Measurements from ENCODE around the gene TBCD.

TBCD gene

DNA sequence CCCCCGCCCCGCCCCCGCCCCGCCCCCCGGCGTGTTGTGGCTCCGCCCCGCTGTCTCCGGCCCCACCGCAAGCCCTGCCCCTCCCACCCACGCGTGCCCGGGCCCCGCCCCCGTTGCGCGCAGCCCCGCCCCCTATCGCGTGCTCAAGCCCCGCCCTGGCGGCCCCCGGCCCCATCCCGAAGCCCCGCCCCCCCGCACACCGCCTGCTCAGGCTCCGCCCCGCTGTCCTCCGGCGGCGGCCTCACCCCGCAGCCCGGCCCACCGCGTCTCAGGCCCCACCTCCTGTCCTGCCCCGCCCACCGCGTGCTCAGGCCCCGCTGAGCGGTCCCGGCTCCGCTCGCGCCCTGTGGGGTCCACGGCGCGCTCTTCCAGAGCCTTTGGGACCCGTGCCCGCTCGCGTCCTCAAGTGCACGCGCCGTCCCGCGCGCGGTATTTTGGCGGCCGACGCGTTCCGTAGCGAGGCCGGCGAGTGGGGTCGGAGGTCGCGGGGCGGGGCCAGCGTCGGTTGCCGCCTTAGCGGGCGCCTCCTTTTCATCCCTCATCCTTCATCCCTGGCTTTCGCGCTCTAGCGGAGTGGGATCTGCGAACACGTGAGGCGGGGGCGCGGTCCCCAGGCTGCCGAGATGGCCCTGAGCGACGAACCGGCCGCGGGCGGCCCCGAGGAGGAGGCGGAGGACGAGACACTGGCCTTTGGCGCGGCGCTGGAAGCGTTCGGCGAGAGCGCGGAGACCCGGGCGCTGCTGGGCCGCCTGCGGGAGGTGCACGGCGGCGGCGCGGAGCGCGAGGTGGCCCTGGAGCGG, at the start of gene TBCD:
Gene TBCD (plus strand): TSS at position 495 of the 800 bp plus-strand sequence. CDS start 129 bp downstream, at position 624.
- no peak for FAIRE-seq

DNA sequence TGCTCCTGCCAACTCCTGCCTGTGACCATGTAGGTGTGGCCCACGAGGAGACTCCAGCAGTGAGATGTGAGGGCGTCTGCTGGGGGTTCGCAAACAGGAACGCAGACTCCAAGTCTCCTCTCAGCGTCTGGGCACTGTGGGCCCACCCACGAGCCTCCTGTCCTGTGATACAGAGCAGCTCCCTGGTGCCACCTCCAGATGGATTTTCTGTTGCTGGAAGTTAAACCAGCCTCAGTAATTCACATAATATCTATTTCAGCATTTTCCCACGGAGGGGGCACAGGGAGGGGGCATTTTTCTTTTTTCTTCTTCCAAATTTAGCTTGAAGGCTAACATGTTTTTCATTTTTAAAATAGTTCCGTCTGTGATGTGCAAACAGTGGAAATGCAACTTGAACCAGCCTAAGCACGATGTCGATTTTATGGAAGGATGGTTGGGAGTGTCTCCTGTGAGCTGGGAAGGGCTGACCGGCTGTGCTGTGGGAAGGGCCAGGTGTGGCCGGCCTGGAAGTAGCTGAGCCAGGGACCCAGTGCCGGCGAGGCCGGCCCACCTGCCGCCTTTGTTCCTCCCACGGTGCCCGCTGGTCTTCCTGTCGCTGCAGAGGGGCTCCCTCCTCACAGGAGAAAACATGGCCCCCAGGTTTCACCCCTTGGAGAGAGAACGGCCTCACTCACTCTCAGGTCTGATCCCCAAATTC, 49.5 kb upstream of the TBCD start:
- no peak for FAIRE-seq

DNA sequence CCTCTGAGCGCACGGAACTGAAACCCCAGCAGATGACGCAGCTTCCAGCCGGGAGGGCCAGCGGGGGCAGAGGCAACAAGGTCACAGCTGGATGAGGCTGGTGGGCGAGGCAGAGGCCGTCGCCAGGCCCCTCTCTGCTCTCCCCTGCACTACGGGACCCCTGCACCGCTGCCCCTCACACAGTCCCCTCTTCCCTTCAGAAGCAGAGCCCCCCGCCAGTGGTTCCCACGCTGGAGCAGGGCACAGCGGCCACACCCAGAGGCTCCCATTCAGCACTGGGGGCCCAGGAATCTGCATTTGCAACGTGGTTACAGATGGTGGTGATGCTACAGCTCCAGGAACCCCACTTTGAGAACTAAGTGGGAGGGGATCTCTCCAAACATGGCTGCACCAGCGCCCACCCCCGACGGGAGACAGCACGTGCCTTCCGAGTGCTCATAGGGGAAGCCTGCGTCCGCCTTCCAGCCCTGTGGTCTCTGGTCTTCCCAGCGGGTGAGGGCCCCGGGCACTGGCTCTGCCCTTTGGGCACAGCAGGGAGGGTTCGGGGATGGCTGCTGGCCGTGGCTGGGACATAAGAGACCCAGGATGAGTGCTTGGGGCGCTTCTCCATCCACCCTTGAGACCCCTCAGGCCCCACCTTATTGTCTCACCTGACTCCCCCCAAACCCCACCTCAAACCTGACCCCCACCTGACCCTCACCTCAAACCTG, 48.7 kb upstream of the TBCD start:
- FAIRE-seq = no peak

DNA sequence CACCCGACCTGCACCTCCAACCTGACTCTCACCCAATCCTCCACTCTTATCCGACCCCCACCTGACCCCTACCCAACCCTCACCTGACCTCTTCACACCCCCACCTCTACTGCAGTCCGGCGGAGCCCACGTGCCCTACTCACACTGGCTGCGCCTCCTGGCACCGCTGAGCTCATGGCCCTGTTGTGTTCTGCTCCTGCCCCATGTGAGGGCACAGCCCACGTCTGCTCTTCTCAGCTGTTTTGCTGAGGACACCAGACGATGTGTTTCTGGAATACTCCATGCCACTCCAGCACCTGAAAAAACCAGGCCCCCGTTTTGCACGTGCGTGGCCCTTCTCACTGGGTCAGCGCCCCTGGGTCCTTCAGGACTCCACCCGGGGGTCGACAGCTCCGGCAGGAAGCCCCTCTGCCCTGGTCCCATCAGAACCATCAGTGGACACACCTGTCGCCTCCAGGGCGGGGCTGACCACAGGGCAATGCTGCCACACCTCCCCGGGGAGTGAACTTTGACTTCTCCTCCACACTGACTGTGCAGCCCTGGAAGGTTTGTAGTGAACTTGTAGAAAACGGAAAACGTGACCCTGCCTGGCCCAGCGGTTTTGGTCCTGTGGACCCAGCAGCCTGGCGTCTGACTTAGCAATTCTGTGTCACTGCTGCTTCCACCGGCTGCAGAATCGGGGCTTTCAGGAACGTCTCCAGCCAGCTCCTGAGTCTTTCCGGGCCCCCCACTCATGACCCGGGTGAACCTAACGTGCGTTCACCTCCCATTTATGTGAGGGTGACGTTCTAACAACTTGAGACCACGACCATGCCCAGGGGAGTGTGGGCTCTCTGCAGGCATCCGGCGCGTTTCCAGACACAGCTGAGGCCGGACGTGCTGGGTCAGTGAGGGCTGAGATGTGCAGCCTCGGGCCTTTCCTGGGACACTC, 47.7 kb upstream of the TBCD start:
- FAIRE-seq = no peak

DNA sequence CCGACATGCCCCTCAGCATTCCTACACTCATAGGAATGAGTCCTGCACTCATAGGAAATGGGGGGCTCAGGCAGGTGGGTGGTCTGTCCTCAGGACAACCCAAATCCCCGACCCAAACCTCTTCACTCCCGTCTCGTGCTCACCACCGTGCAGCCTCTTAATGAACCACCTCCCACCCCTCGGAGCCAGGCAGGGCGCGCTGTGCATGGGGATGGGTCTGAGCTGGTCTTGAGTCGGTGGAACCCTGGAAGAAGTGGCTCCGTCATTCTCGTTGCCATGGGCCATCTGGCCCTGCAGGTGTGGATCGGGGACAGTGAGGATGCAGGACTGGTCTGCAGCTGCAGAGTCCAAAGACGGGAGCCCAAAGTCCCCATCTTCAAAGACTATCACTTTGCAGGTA, 47.0 kb upstream of the TBCD start:
- no peak for FAIRE-seq

DNA sequence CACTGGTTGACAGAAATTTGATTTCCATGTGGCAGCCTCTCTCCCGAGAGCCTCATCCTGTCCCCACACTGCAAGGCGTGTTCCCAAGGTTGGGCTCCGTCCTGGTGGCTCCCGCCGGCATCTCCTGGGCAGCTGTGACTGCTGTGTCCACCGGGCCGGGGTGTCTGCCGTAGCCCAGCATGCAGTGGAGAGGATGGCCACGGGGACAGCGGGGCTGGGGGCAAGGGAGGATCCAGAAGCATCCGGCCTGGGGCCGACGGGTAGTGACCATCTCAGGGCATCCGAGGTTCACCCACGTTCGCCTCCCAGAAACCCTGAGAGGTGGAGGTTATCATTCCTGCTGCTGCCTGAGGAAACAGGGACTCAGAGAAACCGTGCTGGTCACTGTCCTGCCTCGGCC, 46.1 kb upstream of the TBCD start:
- no peak for FAIRE-seq

DNA sequence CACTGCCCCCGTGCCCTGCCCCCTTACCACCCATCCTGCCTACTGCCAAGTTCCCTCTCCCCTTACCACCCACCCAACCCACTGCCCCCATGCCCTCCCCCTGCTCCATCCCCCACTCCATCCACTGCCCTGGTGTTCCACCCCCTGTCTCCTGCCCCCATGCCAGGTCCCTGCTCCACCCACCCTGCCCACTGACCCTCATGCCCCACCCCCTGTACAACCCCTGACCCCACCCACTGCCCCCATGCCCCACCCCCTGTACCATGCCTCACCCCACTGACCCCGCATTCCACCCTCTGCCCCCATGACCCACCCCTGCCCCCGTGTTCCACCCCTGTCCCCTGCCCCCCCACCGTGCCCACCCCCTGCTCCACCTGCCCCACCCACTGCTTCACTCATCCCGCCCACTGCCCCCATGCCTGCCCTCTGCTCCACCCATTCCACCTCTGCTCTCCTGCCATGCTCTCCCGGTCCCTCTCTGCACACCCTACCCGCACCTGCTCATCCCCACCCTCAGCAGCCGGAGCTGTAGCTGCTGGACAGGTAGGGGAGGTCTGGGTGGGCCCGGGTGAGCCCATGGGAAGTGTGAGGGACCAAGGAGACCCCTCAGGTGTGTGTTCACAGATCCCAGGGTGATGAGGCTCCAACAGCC, 42.7 kb upstream of the TBCD start:
- no peak for FAIRE-seq

DNA sequence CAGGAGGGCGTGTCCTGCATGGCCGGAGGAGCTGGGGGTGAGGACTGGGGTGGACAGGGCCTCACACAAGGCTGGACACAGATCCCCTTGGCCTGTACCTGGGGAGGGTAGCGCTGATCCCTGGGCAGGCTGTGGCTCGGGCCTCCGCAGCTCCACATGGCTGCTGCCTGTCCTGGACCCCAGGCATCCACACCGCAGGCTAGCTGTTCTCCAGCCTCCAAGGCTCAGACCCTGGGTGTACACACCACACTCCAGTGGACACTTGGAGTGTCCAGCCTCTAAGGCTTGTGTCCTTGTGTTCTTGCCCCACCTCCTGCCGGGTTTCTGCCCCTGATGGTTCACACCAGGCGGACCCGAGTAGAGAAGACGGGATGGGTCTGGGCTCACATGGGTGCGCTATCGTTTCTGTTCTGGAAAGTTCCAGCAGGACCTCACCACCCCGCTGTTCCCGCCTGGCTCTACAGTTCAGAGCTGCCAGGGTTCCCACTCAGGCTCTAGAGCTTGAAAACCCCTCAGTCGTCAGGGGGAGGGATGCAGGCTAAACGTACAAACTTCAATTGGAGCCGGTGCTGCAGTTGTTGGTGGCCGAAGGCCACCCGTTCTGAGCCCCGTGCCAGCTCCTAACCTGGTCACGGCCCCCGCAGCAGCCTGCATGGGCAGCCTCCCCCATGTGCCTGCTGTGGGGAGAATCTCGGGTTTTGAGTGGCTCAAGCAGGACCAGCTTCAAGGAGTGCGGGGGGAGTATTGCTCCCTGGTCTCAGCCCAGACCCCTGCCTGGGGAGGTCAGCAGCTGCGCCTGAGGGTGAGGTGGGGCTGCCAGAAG, 42.0 kb upstream of the TBCD start:
- FAIRE-seq = no peak

DNA sequence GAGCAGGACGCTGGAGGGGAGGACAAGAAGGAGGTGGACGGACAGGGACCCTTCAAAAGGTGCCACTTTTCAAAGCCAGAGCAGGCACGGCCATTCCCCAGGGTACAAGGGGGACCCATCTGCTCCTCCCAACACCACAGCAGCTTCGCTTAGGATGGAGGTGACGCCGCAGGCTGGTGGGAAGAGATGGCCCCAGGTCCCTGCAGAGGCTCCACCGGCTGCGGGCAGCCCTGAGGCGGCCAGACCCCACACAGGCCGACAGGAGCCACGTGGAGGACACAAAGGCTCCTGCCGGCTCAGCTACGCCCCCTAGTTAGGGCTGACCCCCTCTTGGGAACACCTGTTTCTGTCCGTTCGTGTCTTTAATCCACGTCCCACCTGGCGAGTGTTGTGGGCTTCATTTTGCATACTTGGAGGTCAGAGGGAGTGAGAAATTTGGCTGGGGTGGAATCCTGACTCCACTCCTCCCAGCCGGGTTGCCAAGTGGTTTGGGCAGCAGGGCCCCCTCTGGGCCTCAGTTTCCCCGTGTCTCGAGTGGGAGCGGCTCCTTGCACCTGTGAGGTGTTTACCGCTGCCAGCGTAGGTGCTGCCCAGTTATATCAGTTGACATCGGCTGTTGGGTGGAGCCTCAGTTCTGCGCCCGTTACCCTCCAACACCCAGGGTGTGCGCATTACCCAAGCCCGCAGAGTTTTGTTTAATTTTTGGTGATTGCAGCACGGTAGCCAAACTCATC, 41.2 kb upstream of the TBCD start:
- no peak for FAIRE-seq

DNA sequence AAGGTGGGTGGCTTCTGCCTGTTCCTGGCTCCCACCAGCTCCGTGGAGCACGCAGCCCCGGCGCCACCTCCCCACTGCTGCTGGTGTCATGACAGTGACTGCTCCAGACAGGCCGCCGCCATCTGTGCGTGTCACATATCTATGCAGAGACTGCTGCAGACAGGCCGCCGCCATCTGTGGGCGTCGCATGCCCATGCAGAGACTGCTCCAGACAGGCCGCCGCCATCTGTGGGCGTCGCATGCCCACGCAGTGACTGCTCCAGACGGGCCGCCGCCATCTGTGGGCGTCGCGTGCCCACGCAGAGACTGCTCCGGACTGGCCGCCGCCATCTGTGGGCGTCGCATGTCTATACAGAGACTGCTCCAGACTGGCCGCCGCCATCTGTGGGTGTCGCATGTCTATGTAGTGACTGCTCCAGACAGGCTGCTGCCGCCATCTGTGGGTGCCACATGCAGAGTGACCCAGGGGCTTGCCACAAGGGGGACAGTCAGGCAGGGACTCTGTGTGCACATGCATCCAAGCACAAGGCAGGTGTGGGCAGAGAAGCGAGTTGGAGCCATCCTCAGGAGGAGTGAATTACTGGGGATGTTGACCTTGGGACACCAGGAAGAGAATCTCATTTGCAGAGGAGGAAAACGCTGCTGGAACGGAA, 38.7 kb upstream of the TBCD start:
- no peak for FAIRE-seq

DNA sequence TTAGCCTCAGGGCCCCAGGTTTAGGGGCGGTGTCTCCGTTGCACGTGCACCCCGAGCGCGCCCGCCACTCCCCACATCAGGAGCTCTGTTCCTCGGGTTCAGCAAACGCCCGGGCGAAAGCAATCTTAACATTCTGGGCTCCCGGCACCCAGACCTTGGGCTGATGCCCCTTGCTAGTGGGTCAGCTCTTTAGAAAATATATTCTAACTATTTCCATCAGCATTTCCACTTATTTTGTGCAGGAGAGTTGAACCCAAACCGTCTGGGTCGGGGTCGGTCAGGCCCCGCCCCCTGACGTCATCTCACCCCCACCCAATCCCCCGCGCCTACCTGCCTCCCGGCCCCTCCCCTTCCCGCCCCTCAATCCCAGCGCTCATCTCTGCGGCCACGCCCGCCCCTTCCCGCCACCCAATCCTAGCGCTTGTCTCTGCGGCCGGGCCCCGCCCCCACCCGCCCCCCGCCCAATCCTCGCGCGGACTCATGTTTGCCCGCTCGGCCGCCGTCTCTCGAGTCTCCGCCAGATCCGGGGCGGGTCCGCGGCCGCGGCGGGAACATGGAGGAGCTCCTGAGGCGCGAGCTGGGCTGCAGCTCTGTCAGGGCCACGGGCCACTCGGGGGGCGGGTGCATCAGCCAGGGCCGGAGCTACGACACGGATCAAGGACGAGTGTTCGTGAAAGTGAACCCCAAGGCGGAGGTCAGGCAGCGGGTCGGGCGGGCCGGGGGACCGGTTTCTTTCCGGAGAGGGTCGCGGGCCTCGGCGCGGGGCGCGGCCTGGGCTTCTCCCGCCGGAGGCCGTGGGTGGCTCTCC, 35.5 kb upstream of the TBCD start, which contains the start of gene FN3KRP:
Gene FN3KRP (plus strand): TSS at position 504 of the 808 bp plus-strand sequence. CDS start 50 bp downstream, at position 554.
- no peak for FAIRE-seq

DNA sequence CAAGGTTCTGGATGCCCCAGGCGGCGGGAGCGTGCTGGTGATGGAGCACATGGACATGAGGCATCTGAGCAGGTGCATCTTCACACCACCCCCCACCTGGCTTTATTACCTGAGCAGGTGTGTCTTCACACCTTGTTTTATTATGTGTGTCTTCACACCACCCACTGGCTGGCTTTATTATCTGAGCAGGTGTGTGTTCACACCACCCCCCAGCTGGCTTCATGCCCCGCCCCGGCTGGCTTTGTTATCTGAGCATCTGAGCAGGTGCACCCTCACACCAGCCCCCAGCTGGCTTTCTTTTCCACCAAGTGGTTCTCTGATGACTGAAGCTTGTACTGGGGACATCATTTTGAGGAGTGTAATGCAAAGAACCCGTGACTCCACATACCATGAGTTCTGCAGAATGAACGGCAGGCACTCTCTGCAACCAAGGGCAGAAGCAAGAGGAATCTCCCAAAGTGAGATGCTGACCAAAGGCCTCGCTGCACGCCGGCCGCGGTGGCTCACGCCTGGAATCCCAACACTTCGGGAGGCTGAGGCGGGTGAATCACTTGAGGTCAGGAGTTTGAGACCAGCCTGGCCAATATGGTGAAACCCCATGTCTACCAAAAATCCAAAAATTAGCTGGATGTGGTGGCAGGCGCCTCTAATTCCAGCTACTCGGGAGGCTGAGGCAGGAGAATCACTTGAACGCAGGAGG, 32.7 kb upstream of the TBCD start:
- no peak for FAIRE-seq

DNA sequence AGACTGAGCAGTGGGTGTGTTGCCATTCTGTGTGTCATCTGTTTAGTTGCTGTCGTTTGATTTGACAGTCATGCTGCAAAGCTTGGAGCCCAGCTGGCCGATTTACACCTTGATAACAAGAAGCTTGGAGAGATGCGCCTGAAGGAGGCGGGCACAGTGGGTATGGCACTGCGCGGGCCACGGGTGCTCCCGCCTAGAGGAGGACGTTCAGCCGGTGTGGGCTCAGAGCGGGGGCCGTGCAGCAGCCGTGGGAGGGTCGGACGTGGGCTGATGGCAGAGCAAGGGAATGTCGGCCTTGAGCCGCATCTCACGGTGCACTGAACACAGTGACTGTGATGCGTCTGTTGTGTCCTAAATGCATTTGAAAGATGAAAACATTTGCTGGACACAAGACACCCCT, 31.7 kb upstream of the TBCD start:
- FAIRE-seq = no peak

DNA sequence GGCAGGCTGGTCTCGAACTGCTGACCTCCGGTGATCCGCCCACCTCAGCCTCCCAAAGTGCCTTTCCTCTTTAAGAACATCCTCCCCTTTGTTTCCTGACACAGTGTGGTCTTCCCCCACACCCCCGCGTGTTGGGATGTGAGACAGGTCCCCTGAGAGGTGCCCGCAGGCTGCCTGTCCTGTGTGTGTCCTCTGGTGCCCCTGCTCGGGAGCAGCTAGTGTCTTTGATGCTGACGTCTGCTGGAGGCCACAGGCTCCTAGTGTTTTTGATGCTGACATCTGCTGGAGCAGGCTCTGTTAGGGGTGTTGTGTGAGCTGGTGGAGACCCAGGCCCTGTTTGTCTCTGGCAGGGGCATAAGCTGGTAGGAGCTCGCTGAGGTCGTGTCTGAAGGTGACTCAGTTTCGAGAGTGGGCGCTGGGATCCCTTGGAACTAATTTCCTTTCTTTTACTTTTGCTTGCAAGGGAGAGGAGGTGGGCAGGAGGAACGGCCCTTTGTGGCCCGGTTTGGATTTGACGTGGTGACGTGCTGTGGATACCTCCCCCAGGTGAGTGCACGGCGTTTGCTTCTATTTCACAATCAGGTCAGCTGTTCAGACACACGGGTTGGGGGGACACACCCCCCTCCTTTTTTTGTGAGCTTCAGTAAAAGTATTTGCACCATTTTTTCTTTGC, 29.4 kb upstream of the TBCD start:
- no peak for FAIRE-seq

DNA sequence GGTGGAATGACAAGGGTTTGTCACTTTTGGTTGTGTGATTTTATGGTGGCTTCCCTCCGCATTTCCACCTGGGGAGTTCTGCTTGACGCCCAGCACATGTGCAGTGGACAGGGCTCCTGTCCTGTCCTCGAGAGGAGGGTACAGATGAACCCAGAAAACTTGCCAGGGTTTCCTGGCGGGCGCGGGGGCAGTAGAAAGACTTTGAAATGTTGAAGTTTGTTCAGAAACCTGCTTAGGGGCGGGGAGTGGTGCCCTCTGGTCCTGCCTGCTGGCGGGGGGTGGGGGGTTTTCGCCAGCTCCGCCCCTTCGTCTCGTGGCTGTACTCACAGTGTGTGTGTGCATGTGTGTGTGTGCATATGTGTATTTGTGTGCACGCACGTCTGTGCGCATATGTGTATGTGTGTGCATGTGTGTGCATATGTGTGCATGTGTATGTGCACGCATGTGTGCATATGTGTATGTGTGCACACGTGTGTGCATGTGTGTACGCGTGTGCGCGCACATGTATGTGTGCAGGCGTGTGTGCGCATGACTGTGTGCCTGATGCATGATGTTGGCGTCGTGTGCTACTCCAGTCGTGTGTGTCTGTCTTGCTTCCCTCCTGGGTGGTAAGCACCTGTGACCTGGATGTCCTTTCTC, 28.6 kb upstream of the TBCD start:
- no peak for FAIRE-seq

DNA sequence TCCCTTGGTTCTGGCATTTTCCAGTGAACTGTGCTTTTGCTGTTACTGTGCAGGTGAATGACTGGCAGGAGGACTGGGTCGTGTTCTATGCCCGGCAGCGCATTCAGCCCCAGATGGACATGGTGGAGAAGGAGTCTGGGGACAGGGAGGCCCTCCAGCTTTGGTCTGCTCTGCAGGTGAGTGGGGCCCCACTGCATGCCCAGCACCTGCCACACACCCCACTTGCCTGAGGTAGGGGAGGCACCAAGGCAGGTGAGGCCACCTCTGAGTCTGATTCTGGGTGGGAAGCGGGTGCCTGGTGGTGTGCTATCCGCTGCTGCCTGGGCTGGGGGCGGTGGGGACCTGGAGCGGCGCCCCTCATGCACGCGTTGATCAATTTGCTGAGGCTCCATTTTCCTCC, 25.4 kb upstream of the TBCD start:
- no peak for FAIRE-seq
